Skeletal muscle cell (primary cell): ENCODE data around the gene NDUFA13.

Source experiments
- DNase-seq: peaks from one replicate; pipeline ENCODE4 v3.0.0-alpha.2; 2010; ENCODE audit warnings: low read depth
- H3K4me3 ChIP-seq: 2 replicates; pipeline ENCODE4 v1.5.1; 2011; ENCODE audit warnings: low read depth, mild to moderate bottlenecking, control low read depth, low read length, moderate library complexity

The NDUFA13 gene

GRCh38 chr19:19505669-19506326, 10.2 kb upstream of the NDUFA13 start:
- DNase-seq, result no peak
- no peak overlapping the region for H3K4me3 ChIP-seq

DNA sequence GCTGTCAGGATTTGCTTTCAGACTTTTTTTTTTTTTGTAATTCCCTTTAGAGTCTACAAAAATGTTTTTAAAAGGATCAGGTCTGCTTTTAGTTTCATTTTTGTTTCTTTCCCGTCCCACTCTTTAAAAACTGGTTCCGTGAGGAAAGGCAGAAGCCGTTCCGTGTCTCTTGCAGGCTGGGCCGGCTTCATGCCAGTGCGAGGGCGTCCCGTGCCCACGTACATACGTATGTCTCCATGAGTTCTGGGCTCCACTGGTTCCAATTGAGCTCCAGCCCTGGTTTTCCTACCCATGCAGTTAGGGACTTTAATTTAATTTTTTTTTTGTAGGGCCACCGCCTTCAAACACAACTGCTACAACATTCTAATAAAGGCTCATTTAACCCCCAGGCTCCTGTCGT, 9.4 kb upstream of the NDUFA13 start:
- no peak overlapping the region for H3K4me3 ChIP-seq
- no peak for DNase-seq

GRCh38 chr19:19507354-19507753, 8.7 kb upstream of the NDUFA13 start:
- no peak for DNase-seq
- H3K4me3 ChIP-seq, result no peak overlapping the region

DNA sequence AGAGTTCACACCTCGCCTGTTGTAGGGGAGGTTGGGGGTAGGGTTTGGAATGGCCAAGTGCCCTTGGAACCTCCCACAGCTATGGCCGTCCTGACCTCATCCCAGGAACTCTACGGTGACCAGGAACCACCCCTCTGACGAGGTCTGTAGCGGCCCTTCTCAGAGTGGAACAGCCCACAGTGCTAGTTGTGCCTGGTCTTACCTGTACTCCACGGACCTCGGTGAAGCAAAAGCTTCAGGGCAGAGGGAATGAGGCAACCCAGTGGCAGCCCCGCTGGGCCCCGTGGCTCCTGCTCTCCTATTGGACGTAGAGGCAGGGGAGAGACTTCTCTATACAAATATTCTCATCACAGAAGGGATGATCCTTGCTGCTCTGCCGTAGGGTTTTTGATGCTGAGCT, 7.8 kb upstream of the NDUFA13 start:
- no peak overlapping the region for H3K4me3 ChIP-seq
- DNase-seq, result no peak

DNA sequence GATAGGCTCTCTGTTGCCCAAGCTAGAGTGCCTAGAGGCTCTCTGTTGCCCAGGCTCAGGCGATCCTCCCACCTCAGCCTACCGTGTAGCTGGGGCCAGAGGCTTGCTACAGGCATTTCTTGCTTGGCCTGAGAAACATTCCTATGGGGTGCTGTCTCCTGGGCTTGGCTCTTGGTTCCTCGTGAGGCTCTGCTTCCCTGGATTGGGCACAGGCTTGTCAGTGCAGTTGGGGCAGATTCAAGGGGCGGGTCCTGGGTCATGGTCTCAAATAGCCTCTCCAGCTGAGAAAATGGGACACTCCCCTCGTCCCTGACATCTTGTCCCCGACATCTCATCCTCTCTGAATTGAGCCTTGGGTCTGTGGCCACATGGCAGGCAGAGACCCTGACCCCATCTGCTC, 5.6 kb upstream of the NDUFA13 start:
- no peak overlapping the region for H3K4me3 ChIP-seq
- no peak for DNase-seq

DNA sequence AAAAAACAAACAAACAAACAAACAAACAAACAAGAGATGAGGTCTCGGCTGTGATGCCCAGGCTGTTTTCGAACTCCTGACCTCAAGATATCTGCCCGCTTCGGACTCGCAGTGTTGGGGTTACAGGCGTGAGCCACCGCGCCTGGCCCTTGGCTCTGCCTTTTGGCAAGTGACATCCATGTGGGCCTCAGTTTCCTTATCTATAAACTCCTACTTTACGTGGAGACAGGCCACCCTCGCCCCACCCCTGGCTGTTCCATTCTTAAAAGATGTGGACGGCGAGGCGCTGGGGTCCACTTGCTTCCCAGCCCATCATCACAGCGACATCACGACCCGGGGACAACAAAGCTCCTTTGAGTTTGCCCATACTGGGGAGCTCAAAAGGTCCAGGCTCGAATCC, 2.3 kb upstream of the NDUFA13 start:
- no peak for DNase-seq
- H3K4me3 ChIP-seq, result no peak overlapping the region

- no peak overlapping the region for H3K4me3 ChIP-seq
- DNase-seq, result no peak
These were observed 1.8 kb upstream of the NDUFA13 start for GRCh38 chr19:19514215-19514657.

DNA sequence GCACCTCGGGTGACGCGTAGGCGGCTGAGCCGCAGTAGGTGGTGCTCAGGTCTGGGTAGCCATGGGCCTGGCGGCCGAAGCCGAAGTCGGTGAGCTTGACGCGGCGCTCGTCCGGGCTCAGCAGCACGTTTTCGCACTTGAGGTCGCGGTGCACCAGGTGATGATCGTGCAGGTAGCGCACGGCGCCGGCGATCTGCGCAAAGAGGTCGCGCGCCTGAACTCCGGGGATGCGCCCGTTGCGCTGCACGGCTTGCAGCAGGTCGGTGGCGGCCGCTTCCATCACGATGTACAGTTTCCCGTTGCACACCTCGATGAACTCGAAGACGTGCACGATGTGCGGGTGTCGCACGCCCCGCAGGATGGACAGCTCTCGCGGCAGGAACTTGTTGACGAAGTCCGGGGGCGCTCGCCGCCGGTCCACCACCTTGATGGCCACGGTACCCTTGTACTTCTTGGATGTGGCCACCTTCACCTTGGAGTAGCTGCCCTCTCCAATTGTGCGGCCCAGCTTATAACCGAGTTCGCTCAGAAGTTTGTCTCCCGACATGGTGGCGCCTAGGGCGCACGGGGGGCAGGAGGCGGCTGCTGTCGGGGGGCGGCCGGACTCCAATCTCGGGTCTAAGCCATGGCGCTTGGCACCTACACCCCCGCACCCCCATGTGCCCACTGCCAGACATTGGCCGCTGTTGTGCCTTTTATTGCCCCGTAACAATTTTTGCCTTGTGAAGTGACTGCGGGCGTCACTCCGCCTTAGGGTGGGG, 964 bp upstream of the NDUFA13 start, which contains the start of gene TSSK6:
TSS of gene TSSK6 (minus strand) at position 668 of the 761 bp plus-strand sequence. CDS start at position 547, 121 bp downstream.
- no peak for DNase-seq
- H3K4me3 ChIP-seq, result peak within 1 kb of the TSS; percentile 94

DNA sequence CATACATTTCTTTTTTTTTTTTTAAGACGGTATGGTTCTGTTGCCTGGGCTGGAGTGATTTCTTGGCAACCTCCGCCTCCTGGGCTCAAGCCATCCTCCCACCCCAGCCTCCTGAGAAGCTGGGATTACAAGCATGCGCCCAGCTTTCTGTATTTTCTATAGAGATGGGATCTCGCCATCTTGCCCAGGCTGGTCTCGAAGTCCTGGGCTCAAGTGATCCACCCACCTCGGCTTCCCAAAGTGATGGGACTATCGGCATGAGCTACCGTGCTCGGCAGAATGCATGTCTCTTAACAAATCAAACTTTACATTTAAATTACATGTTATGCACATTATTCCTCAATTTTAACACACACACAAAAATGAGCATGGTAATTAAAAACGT, 1.2 kb downstream of the NDUFA13 start:
- no peak for DNase-seq
- H3K4me3 ChIP-seq, result no peak overlapping the region

DNA sequence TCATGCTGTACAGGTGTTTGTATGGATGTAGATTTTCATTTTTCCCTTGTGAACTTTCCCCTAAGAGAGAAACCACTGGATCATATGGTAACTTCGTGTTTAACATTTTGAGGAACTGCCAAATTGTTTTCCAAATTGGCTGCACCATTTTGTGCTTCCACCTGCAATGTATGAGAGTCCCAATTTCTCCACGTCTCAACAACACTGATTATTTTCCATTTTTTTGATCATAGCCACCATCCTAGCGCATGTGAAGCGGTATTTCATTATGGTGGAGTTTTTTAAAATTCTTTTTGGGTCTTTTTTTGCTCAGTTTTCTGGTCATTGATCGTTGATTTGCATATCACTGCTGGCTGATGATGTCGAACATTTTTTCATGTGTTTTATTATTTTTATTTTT, 5.0 kb downstream of the NDUFA13 start:
- no peak for DNase-seq
- H3K4me3 ChIP-seq, result no peak overlapping the region

- DNase-seq, result no peak
- no peak overlapping the region for H3K4me3 ChIP-seq
These were observed 7.2 kb downstream of the NDUFA13 start for GRCh38 chr19:19523177-19523576.

- no peak for DNase-seq
These were observed 8.0 kb downstream of the NDUFA13 start for GRCh38 chr19:19524053-19524452.

GRCh38 chr19:19525611-19526380, 9.8 kb downstream of the NDUFA13 start:
- H3K4me3 ChIP-seq, result no peak overlapping the region
- no peak for DNase-seq

More at GRCh38 chr19:19524053-19524452, 8.0 kb downstream of the NDUFA13 start:
- no peak overlapping the region for H3K4me3 ChIP-seq

DNA sequence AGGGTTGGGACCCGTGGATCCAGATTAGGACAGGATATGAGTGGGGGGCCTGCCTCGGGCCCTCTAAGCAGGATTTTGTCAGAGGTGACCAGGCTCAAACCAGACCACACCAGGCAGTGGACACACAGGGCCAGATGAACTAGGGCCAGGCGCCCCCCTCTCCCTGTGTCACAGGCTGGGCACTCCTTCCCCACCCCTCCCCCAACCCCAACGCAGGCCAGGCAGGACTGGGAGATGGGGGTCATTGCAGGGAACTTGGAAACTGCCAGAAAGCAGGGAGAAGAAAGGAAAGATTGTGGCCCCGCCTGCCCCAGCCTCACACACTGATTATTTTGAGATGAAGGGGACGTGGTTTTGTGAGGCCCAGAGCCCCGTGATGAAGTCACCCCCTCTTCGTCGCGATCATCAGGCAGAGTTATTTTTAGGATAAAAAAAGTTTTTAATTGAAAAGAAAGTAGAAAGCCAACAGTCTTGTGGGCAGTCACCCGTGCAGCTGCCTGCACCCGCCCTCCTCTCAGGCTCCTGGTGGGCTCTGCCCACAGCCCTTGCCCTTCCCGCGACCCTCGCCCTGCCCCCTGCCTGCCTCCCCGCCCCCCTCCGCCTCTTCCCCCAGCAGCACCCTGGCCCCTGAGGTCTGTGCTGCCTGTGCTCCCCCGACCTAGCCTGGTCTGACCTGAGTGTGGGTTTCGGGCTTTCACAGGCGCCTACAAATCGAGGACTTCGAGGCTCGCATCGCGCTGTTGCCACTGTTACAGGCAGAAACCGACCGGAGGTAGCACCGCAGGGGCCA, 10.8 kb downstream of the NDUFA13 start:
- no peak for DNase-seq
- H3K4me3 ChIP-seq, result no peak overlapping the region

- DNase-seq, result no peak
- H3K4me3 ChIP-seq, result no peak overlapping the region
These were observed 11.3 kb downstream of the NDUFA13 start for GRCh38 chr19:19527371-19527656.

DNA sequence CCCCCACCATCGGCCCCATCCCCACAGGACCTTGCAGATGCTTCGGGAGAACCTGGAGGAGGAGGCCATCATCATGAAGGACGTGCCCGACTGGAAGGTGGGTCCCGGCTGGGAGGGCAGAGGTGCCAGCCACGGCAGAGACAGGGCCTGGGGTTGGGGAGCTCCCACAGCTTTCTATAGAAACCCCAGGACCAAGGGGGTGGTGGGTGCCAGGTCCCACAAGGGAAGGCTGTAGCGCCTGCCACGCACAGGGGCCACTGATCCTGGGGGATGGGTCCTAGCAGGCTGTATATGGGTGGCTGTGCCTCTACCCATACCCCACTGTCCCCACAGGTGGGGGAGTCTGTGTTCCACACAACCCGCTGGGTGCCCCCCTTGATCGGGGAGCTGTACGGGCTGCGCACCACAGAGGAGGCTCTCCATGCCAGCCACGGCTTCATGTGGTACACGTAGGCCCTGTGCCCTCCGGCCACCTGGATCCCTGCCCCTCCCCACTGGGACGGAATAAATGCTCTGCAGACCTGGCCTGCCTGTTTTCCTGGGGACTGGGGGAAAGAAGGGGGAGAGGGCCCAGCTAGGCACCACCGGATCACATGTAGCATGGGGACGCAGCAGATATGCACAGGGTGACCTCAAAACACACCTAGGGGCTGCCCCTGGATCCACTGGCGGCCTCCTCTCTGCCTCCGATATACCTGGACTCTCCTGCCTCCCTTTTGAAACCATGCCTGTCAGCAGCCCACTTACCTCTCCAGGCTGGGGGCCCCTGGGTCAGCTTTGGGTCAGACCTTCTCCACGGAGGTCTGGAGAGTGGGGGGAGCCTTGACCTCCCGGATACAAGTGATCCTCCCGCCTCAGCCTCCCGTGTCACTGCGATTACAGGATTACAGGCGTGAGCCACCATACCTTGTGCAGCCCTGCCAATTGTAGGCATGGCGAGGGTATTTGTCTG, 11.9 kb downstream of the NDUFA13 start:
- H3K4me3 ChIP-seq, result no peak overlapping the region
- DNase-seq, result no peak

GRCh38 chr19:19528721-19529490, 12.9 kb downstream of the NDUFA13 start, which contains the start of gene YJEFN3:
YJEFN3 (plus strand) TSS chr19:19528911; CDS start chr19:19528933, 22 bp downstream.
- DNase-seq, result no peak
- peak within 1 kb of the TSS; percentile 24 for H3K4me3 ChIP-seq
